Thyroid gland (tissue), 4 donors: ENCODE results near the gene FLOT2.

ENCODE experiments used
- CTCF ChIP-seq, 6 experiments: fragments of 200-600 bp in 3 of 6; fragments of 450-650 bp in 3 of 6; sonication (generic) in 3 of 6; IDR thresholded peaks; one replicate each; pipeline ENCODE4 v1.5.1; 2016 to 2019; ENCODE audit warnings: antibody characterized with exemption in 6 of 6, mild to moderate bottlenecking in 2 of 6, inconsistent platforms in 1 of 6, moderate library complexity in 1 of 6
- POLR2A ChIP-seq, 2 donors: fragments of 450-650 bp; IDR thresholded peaks; one replicate each; pipeline ENCODE4 v1.6.1; 2017; ENCODE audit warnings: antibody characterized with exemption in 2 of 2, mild to moderate bottlenecking in 2 of 2, moderate library complexity in 1 of 2

GRCh38 chr17:28946239-28946638, 48.7 kb upstream of the FLOT2 start:
- TF ChIP-seq CTCF (IDR thresholded peaks at IDR 0.05): no peak
- TF ChIP-seq POLR2A (IDR thresholded peaks at IDR 0.05): no peak
